Bronchial epithelial cell (primary cell): ENCODE results near the gene SLC6A7. TPM values are rescaled to one million over a fixed set of nuclear protein-coding genes. Genes with fewer than 3 reads are reported as not detected.

Experiments used
- DNase-seq: peaks from one replicate; pipeline ENCODE4 v3.0.0-alpha.2; 2010; ENCODE audit warnings: low read depth
- FAIRE-seq: peaks from 2 replicates; lab custom pipeline; 2011; peaks lifted over from hg19 to GRCh38; lab: Jason Lieb, UNC
- H3K27me3 ChIP-seq: 2 replicates; pipeline ENCODE4 v1.5.1; 2011; ENCODE audit warnings: low read length; ENCODE audit not compliant: control insufficient read depth, insufficient read depth
- H3K36me3 ChIP-seq: 2 replicates; pipeline ENCODE4 v1.5.1; 2011; ENCODE audit warnings: low read length; ENCODE audit not compliant: control insufficient read depth, insufficient read depth
- H3K4me3 ChIP-seq: 2 replicates; pipeline ENCODE4 v1.5.1; 2011; ENCODE audit warnings: mild to moderate bottlenecking, low read depth, low read length, control low read depth
- total RNA-seq: library from RNA; depleted of rRNA; stranded (reverse); fragments of >200 nt; gene quantifications from 2 replicates; pipeline ENCODE4 v1.2.1, GENCODE V29; 2014
- TF ChIP-seq, protein P1 (sequence below): IDR thresholded peaks from 2 replicates; pipeline ENCODE4 v1.5.1; 2011; ENCODE audit warnings: mild to moderate bottlenecking, moderate library complexity, low read length, control low read depth, inconsistent platforms; ENCODE audit not compliant: insufficient read depth, severe bottlenecking

The SLC6A7 gene
- total RNA-seq, 1 donor from 2014 or later = not detected

DNA sequence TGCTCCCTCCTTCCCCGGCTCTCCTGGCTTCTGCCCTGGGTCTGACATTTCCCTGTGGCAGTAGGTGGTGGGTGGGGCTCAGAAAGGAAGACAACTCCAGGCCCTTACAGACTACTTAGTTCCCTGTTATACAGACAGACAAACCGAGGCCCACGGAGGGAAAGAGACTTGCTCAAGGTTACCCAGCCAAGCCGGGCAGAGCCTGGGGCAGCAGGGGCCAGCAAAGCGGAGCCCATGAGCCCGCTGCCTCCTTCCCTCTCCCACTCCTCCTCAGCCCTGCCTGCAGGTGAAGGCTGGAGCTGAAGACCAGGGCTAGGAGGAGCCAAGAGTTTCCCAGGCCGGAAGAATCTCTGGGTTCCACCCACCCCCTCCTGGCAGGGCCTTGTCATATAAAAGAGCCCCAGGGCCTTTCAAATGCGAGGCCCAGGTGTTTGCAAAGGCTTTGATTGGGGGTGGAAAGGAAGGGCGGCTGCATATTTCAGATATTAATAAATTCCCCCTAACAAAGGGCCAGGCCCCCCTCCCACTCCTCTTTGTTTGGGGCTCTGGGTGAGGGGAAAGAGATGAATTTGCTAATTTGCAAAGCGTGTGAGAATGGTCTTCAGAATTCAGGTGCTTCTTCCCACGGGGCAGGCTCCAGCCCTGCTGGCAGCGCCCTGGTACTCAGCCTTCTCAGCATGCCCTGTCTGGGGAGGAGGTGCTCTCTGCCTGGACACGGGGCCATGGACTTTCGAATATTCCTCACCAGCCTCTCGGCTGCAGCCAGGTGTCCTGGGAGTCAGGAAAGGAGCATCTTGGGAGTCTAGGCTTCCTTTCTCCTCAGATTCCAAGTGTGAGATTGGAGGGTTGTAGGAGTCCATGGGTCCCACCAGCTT is 21.5 kb downstream of the SLC6A7 start:
- H3K36me3 ChIP-seq = no peaks in the 10 kb centered on the region
- H3K4me3 ChIP-seq = no peak overlapping the region
- TF ChIP-seq, protein P1, sequence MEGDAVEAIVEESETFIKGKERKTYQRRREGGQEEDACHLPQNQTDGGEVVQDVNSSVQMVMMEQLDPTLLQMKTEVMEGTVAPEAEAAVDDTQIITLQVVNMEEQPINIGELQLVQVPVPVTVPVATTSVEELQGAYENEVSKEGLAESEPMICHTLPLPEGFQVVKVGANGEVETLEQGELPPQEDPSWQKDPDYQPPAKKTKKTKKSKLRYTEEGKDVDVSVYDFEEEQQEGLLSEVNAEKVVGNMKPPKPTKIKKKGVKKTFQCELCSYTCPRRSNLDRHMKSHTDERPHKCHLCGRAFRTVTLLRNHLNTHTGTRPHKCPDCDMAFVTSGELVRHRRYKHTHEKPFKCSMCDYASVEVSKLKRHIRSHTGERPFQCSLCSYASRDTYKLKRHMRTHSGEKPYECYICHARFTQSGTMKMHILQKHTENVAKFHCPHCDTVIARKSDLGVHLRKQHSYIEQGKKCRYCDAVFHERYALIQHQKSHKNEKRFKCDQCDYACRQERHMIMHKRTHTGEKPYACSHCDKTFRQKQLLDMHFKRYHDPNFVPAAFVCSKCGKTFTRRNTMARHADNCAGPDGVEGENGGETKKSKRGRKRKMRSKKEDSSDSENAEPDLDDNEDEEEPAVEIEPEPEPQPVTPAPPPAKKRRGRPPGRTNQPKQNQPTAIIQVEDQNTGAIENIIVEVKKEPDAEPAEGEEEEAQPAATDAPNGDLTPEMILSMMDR = no peak
- FAIRE-seq (no peak), DNase-seq (peak; percentile 12)
- no peaks in the 10 kb centered on the region for H3K27me3 ChIP-seq

DNA sequence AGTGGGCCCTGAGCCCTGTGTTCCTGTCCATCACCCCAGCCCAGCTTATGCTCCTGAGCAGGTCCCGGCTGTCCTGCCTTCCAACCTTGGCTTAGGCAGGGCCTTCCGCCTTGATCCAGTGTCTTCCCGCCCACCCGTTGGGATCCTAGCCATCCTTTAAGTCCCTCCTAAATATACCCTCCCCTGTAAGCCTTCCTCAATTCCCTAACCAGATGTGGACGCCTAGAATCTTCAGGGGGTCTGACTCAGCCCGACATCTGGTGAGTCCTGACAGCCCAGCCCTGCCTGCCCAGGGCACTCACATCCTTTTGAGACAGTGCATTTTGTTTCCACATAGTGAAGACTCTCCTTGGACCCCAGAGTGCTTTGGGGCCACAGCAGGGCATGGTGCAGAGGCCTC is 23.7 kb downstream of the SLC6A7 start:
- DNase-seq (no peak), FAIRE-seq (no peak)
- H3K27me3 ChIP-seq = peaks cover 3% of the 10 kb centered on the region
- no peaks in the 10 kb centered on the region for H3K36me3 ChIP-seq
- H3K4me3 ChIP-seq = no peak overlapping the region
- TF ChIP-seq, protein P1 = no peak

DNA sequence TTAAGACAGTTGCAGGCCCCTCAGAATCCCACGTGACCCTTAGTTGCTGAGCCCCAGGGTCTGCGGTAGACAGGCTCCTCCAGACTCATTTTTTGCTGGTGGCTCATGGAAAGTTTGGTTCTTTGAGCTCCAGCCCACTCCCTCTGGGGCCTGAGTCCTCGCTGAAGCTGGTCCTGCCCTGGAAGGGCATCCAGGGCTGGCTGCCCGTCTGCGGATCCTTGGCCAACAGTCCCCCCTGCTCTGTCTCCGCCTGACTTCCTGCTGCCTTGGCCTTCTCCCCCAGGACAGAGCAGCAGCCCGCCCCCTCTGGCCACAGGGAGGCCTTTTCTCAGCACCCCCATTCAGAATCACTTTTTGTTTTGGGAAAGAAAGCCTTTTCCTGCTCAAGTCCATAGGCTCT is 24.4 kb downstream of the SLC6A7 start:
- TF ChIP-seq, protein P1 = no peak
- no peak for DNase-seq
- no peak for FAIRE-seq
- H3K36me3 ChIP-seq = no peaks in the 10 kb centered on the region
- no peak overlapping the region for H3K4me3 ChIP-seq
- peaks cover 3% of the 10 kb centered on the region for H3K27me3 ChIP-seq

DNA sequence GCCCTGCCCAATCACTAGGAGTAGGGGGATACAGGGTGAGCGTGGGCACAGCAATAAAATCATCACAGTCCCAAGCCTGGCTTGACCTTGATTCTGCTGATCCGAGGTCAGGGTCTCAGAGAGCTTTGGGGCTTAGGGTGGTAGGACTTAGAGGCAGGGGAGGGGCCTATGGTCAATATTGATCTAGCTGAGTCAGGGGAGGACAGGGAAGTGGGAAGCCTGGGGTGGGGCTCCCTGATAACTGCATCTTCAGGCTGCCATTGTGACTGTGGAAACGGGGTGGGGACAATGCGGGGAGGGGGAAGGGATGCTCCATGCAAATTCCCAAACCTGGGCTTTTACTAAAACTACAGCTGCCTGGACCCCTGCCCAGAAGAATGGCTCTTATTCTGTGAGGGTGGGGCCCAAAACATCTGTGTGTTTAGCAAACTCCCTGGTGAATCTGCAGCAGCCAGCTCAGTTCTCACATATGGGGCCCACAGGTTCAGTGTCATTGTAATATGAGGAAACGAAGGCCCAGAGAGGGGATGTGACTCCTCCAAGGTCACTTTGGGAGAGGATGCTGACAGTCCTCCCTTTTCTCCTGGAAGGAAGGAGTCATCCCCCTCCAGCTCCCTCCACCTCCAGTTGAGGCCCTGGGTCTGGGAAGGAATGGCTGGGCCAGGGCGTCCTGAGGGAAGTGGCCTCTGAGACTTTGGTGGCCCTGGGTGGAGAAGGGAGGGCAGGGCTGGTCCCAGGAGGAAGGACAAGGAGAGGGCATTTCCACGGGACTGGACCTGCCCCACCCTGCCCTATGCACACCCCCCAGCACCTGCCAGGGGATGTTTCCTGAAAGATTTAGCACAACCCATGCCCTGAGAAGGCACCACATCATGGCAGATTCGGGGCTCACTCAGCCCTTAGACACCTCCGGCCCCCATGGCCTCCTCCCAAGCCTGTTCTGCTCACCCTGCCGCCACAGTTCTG is 26.4 kb downstream of the SLC6A7 start:
- DNase-seq = no peak
- no peak overlapping the region for H3K4me3 ChIP-seq
- no peak for FAIRE-seq
- no peaks in the 10 kb centered on the region for H3K36me3 ChIP-seq
- TF ChIP-seq, protein P1 = no peak
- H3K27me3 ChIP-seq = peaks cover 3% of the 10 kb centered on the region

DNA sequence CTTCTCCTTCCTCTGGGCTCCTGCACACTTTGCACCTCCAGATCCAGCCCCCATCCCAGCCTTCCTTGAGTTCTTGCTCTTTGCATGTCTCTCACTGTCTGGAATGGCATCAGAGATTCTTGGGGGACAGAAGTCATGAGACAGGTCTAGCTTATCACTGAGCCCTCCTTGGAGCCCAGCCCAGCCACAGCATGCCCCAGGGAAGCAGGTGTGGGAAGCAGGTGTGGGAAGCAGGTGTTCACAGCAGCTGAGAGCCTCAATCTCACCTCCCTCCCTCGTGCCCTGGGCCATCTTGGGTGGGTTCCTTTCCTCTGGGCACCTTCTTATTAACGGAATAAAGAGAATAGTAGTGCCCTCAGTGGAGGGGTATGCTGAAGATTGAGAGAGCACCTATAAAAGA is 27.2 kb downstream of the SLC6A7 start:
- Histone ChIP-seq H3K36me3 (no peaks in the 10 kb centered on the region), H3K27me3 (peaks cover 3% of the 10 kb centered on the region), H3K4me3 (no peak overlapping the region)
- DNase-seq (no peak), FAIRE-seq (no peak)
- TF ChIP-seq, protein P1 = no peak
